ENCODE data around the gene SLC39A11. TPM values are rescaled to one million over a fixed set of nuclear protein-coding genes. Genes with fewer than 3 reads are reported as not detected.

The SLC39A11 gene
- total RNA-seq, 1 donor from 2014 or later, result 5.5 TPM

GRCh38 chr17:72732893-72733618 lies 359.4 kb downstream of the SLC39A11 start:
- Histone ChIP-seq H3K27ac (no peak overlapping the region), H3F3A (ENCODE audit: low read depth) (no peaks in the 10 kb centered on the region), H3K4me2 (no peak overlapping the region), H3K4me3 (no peak overlapping the region), H3K36me3 (no peaks in the 10 kb centered on the region), H3K9ac (no peak overlapping the region), H3K9me3 (ENCODE audit: low read depth) (no peaks in the 10 kb centered on the region), H3K79me2 (ENCODE audit: low read depth) (no peaks in the 10 kb centered on the region), H2AFZ (replicated peaks) (no peak overlapping the region), H3K4me1 (no peaks in the 10 kb centered on the region), H4K20me1 (ENCODE audit: low read depth) (no peaks in the 10 kb centered on the region), H3K27me3 (no peaks in the 10 kb centered on the region)
- Mint-ChIP-seq H3K4me1 (no peaks in the 10 kb centered on the region), H3K27me3 (ENCODE audit: insufficient read depth, low read depth) (peaks cover 4% of the 10 kb centered on the region), H3K4me3 (no peak overlapping the region), H3K36me3 (no peaks in the 10 kb centered on the region), H3K27ac (no peak overlapping the region), H3K9me3 (no peaks in the 10 kb centered on the region)
- TF ChIP-seq EZH2phosphoT487 (IDR thresholded peaks at IDR 0.05), result no peak
- TF ChIP-seq CTCF (IDR thresholded peaks at IDR 0.05), result no peak
- no peak for TF ChIP-seq EZH2 (IDR thresholded peaks at IDR 0.05)
- DNase-seq (ENCODE audit: low spot score), result no peak

- no peaks in the 10 kb centered on the region for H4K20me1 ChIP-seq (ENCODE audit: low read depth)
- no peak overlapping the region for H3K27ac ChIP-seq
- H3K9me3 ChIP-seq (ENCODE audit: low read depth), result no peaks in the 10 kb centered on the region
- H3K9ac ChIP-seq, result no peak overlapping the region
- H3K79me2 ChIP-seq (ENCODE audit: low read depth), result no peaks in the 10 kb centered on the region
- H3K4me2 ChIP-seq, result no peak overlapping the region
- H2AFZ ChIP-seq (replicated peaks), result no peak overlapping the region
- H3K4me3 Mint-ChIP-seq, result no peak overlapping the region
- TF ChIP-seq EZH2phosphoT487 (IDR thresholded peaks at IDR 0.05) (no peak), CTCF (IDR thresholded peaks at IDR 0.05) (no peak), EZH2 (IDR thresholded peaks at IDR 0.05) (no peak)
- no peaks in the 10 kb centered on the region for H3F3A ChIP-seq (ENCODE audit: low read depth)
- H3K9me3 Mint-ChIP-seq, result no peaks in the 10 kb centered on the region
- no peak overlapping the region for H3K4me3 ChIP-seq
- no peaks in the 10 kb centered on the region for H3K36me3 ChIP-seq
- no peaks in the 10 kb centered on the region for H3K27me3 ChIP-seq
- DNase-seq (ENCODE audit: low spot score), result no peak
- H3K36me3 Mint-ChIP-seq, result no peaks in the 10 kb centered on the region
- H3K4me1 ChIP-seq, result peaks cover 4% of the 10 kb centered on the region
- no peak overlapping the region for H3K27ac Mint-ChIP-seq
- peaks cover 12% of the 10 kb centered on the region for H3K4me1 Mint-ChIP-seq
- H3K27me3 Mint-ChIP-seq (ENCODE audit: insufficient read depth, low read depth), result peaks cover 11% of the 10 kb centered on the region
Observed at GRCh38 chr17:72730077-72730476, 362.4 kb downstream of the SLC39A11 start.

- no peak overlapping the region for H3K27ac Mint-ChIP-seq
- H2AFZ ChIP-seq (replicated peaks), result no peak overlapping the region
Observed at GRCh38 chr17:72726936-72727335, 365.6 kb downstream of the SLC39A11 start.

More at GRCh38 chr17:72726936-72727335, 365.6 kb downstream of the SLC39A11 start:
- Mint-ChIP-seq H3K4me3 (no peak overlapping the region), H3K4me1 (peaks cover 15% of the 10 kb centered on the region), H3K27me3 (ENCODE audit: insufficient read depth, low read depth) (peaks cover 9% of the 10 kb centered on the region), H3K36me3 (no peaks in the 10 kb centered on the region), H3K9me3 (no peaks in the 10 kb centered on the region)
- Histone ChIP-seq H3K4me3 (no peak overlapping the region), H3F3A (ENCODE audit: low read depth) (no peaks in the 10 kb centered on the region), H3K36me3 (no peaks in the 10 kb centered on the region), H3K27ac (no peak overlapping the region), H3K9ac (no peak overlapping the region), H3K4me2 (no peak overlapping the region), H3K4me1 (peaks cover 11% of the 10 kb centered on the region), H3K79me2 (ENCODE audit: low read depth) (no peaks in the 10 kb centered on the region), H4K20me1 (ENCODE audit: low read depth) (no peaks in the 10 kb centered on the region), H3K27me3 (no peaks in the 10 kb centered on the region), H3K9me3 (ENCODE audit: low read depth) (no peaks in the 10 kb centered on the region)
- DNase-seq (ENCODE audit: low spot score), result no peak
- TF ChIP-seq EZH2phosphoT487 (IDR thresholded peaks at IDR 0.05) (no peak), EZH2 (IDR thresholded peaks at IDR 0.05) (no peak), CTCF (IDR thresholded peaks at IDR 0.05) (no peak)
